Muscle layer of colon (tissue), 2 donors: ENCODE measurements around the gene ABCA4.
A peak's percentile ranks its signal among the peaks of the same experiment; 100 is the strongest.

Source experiments
- H3K27ac ChIP-seq: one replicate; pipeline ENCODE4 v1.7.0; 2013; ENCODE audit warnings: low read depth, mild to moderate bottlenecking, low read length, moderate library complexity
- H3K27me3 ChIP-seq, 2 donors: one replicate each; pipeline ENCODE4 v1.7.0; 2013; ENCODE audit warnings: low read length in 2 of 2, mild to moderate bottlenecking in 2 of 2; ENCODE audit not compliant: insufficient read depth in 2 of 2, control insufficient read depth in 1 of 2
- H3K36me3 ChIP-seq: one replicate; pipeline ENCODE4 v1.7.0; 2013; ENCODE audit warnings: mild to moderate bottlenecking, low read length; ENCODE audit not compliant: insufficient read depth
- H3K4me1 ChIP-seq: one replicate; pipeline ENCODE4 v1.7.0; 2013; ENCODE audit warnings: mild to moderate bottlenecking, low read length; ENCODE audit not compliant: insufficient read depth
- H3K4me3 ChIP-seq, 2 donors: one replicate each; pipeline ENCODE4 v1.7.0; 2013; ENCODE audit warnings: low read length in 2 of 2, low read depth in 1 of 2, mild to moderate bottlenecking in 1 of 2, moderate library complexity in 1 of 2
- H3K9ac ChIP-seq: one replicate; pipeline ENCODE4 v1.7.0; 2013; ENCODE audit warnings: low read length
- H3K9me3 ChIP-seq: one replicate; pipeline ENCODE4 v1.7.0; 2013; ENCODE audit warnings: mild to moderate bottlenecking, low read length
- donor health status: abdominal sarcoma.
- donor health status: Adenocarcinoma of cecum.

ABCA4 gene

GRCh38 chr1:94101613-94102525 lies 19.1 kb downstream of the ABCA4 start:
- Histone ChIP-seq H3K9ac (no peak overlapping the region), H3K27ac (no peak overlapping the region), H3K4me1 (peaks cover 27% of the 10 kb centered on the region), H3K27me3 (peaks cover 0 to 3% of the 10 kb centered on the region in 2 donors), H3K4me3 (no peak overlapping the region), H3K36me3 (no peaks in the 10 kb centered on the region), H3K9me3 (no peaks in the 10 kb centered on the region)

DNA sequence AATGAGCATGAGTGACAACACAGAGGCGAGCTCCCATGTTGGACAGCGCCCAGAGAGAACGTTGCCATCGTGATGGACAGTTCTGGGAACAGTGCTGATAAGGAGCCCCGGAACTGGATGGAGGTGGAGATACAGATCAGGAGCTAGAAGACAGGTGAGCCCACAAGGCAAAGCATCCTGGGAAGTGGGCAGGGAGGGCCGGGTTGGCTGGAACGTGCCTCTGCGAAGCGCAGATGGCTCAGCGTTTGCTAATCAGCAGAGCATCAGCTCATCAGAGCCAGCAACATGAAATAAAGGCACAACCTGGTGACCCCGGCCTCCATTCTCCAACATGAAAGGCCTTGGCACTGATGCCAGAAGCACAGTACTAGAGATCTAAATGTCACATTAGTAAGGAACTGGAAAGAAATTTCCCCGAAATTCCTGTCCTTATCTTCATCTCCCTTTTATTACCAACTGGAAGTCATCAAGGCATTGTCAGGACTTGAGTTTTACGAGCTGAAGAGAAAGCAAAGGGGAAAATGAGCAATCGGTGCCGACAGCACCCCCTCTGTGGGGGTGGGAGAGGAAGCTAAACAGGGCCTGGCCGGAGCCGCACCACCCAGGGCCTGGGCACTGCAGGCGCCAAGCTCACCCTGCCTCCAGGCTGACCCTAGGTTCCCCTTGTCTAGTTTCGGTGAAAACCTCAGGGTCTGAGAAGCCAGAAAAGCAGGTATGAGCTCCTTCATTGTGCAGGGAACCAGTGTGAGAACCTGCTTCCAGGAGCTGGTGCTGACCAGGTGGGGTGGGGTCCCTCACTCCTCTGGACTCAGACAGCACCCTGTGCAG lies 19.9 kb downstream of the ABCA4 start:
- Histone ChIP-seq H3K4me1 (peaks cover 36% of the 10 kb centered on the region), H3K4me3 (no peak overlapping the region), H3K9me3 (no peaks in the 10 kb centered on the region), H3K36me3 (no peaks in the 10 kb centered on the region), H3K27ac (no peak overlapping the region), H3K9ac (no peak overlapping the region), H3K27me3 (peaks cover 0 to 3% of the 10 kb centered on the region in 2 donors)

- Histone ChIP-seq H3K9ac (no peak overlapping the region), H3K27ac (no peak overlapping the region), H3K27me3 (peaks cover 0 to 3% of the 10 kb centered on the region in 2 donors), H3K9me3 (no peaks in the 10 kb centered on the region), H3K36me3 (no peaks in the 10 kb centered on the region), H3K4me1 (peaks cover 42% of the 10 kb centered on the region), H3K4me3 (no peak overlapping the region)
These were observed 20.7 kb downstream of the ABCA4 start for GRCh38 chr1:94100129-94100784.

GRCh38 chr1:94099303-94099702 lies 21.6 kb downstream of the ABCA4 start:
- no peaks in the 10 kb centered on the region for H3K36me3 ChIP-seq
- peaks cover 0 to 3% of the 10 kb centered on the region in 2 donors for H3K27me3 ChIP-seq
- H3K4me3 ChIP-seq = no peak overlapping the region
- no peaks in the 10 kb centered on the region for H3K9me3 ChIP-seq
- peaks cover 52% of the 10 kb centered on the region for H3K4me1 ChIP-seq
- H3K27ac ChIP-seq = no peak overlapping the region
- no peak overlapping the region for H3K9ac ChIP-seq

- Histone ChIP-seq H3K27ac (no peak overlapping the region), H3K27me3 (peaks cover 0 to 3% of the 10 kb centered on the region in 2 donors), H3K9me3 (no peaks in the 10 kb centered on the region), H3K4me1 (peaks cover 57% of the 10 kb centered on the region), H3K36me3 (no peaks in the 10 kb centered on the region), H3K9ac (no peak overlapping the region), H3K4me3 (no peak overlapping the region)
These were observed 22.3 kb downstream of the ABCA4 start for GRCh38 chr1:94098585-94099111.

- Histone ChIP-seq H3K27ac (no peak overlapping the region), H3K4me1 (peaks cover 57% of the 10 kb centered on the region), H3K4me3 (no peak overlapping the region), H3K27me3 (peaks cover 0 to 3% of the 10 kb centered on the region in 2 donors), H3K36me3 (no peaks in the 10 kb centered on the region), H3K9me3 (no peaks in the 10 kb centered on the region), H3K9ac (no peak overlapping the region)
These were observed 24.0 kb downstream of the ABCA4 start for GRCh38 chr1:94096797-94097549.

- H3K27ac ChIP-seq = peak overlapping the region; percentile 76
- H3K4me3 ChIP-seq = no peak overlapping the region
- H3K4me1 ChIP-seq = peaks cover 49% of the 10 kb centered on the region
- H3K9me3 ChIP-seq = no peaks in the 10 kb centered on the region
- H3K36me3 ChIP-seq = no peaks in the 10 kb centered on the region
- no peak overlapping the region for H3K9ac ChIP-seq
- H3K27me3 ChIP-seq = peaks cover 0 to 3% of the 10 kb centered on the region in 2 donors
These were observed 25.0 kb downstream of the ABCA4 start for GRCh38 chr1:94095744-94096469.

DNA sequence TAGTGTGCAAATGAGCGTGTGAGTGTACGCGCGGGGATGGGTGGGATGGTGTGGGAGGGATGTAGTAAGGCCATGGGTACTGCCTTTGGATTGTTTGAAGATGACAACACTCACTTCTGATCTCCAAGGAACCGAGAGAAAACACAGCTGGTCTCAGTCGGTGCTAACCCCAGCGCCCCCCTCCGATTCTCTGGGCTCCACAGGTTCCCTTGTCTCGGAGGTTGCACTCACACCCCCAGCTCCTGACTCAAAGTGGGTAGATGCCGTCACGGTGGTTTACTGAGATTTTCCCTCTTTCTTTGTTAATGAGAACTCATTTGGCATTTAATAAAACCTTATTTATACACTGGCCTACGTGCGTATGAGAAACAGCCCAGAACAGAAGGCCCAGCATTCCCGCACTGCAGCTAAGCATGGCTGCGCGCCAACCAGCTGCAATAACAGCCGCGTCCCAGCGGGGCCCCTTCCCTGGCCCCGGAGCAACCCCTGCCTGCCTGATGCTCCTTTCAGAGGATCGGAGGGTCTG lies 25.8 kb downstream of the ABCA4 start:
- Histone ChIP-seq H3K9ac (no peak overlapping the region), H3K4me3 (peak overlapping the region; percentile 6 to 8), H3K27ac (peak overlapping the region; percentile 76), H3K4me1 (peaks cover 42% of the 10 kb centered on the region), H3K36me3 (no peaks in the 10 kb centered on the region), H3K9me3 (no peaks in the 10 kb centered on the region), H3K27me3 (peaks cover 0 to 3% of the 10 kb centered on the region in 2 donors)

DNA sequence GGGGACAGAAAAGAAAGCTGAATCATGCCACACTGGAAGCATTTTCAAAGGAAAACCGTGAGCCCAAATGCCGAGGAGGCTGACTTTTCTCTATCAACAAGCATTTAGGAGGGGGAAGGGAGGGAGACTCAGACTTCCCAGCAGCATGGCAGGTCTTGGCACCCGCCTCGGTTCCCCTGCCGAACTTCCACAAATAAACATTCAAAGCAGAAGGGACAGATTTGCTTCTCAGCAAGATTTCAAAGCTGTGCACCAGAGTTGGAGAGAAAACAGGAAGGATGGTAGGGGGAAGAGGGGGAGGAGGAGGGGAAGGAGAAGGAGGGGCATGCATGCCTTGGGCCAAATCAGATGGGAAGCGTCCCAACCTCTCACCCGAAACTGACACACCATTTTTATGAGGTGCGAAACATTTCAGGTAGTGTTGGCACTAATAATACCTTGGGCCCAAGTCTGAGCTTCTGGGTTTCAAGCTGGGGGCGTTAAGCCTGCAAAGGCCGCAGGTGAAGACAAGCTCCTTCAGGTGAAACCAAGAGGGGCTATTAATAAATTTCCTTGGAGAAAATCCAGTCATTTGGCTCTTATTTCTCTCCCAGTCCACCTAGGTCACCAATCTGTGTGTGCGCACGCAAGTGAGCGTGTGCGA lies 26.4 kb downstream of the ABCA4 start:
- Histone ChIP-seq H3K4me3 (peak overlapping the region; percentile 6 to 8), H3K4me1 (peaks cover 36% of the 10 kb centered on the region)

More for the DNA sequence above, 26.4 kb downstream of the ABCA4 start:
- H3K9ac ChIP-seq = no peak overlapping the region
- peaks cover 0 to 3% of the 10 kb centered on the region in 2 donors for H3K27me3 ChIP-seq
- H3K27ac ChIP-seq = peak overlapping the region; percentile 76
- H3K36me3 ChIP-seq = no peaks in the 10 kb centered on the region
- H3K9me3 ChIP-seq = no peaks in the 10 kb centered on the region
